HepG2 (cell line): Measurements from ENCODE around the gene MBIP. TPM values are rescaled to one million over a fixed set of nuclear protein-coding genes. Genes with fewer than 3 reads are reported as not detected.

Source experiments
- ERF ChIP-seq: IDR thresholded peaks from 2 replicates; pipeline ENCODE4 v1.6.1; 2018; ENCODE audit warnings: missing biosample characterization, missing genetic modification reagents
- FOXK1 ChIP-seq: sonication (generic); formaldehyde crosslinking; IDR thresholded peaks from 2 replicates; pipeline ENCODE4 v1.4.0; 2020; ENCODE audit warnings: low read depth, missing genetic modification reagents, borderline replicate concordance
- GATA4 ChIP-seq: sonication (generic); IDR thresholded peaks from 2 replicates; pipeline ENCODE4 v1.6.1; 2016; ENCODE audit warnings: antibody characterized with exemption, low read depth, borderline replicate concordance
- KLF12 ChIP-seq: sonication (generic); formaldehyde crosslinking; IDR thresholded peaks from 2 replicates; pipeline ENCODE4 v1.4.0; 2020; ENCODE audit warnings: missing genetic modification reagents, borderline replicate concordance
- MBNL3 ChIP-seq: fragments of 250-450 bp; sonication (Bioruptor Pico); conservative IDR thresholded peaks from 2 replicates; pipeline ENCODE4 v1.8.0; 2022; ENCODE audit warnings: mild to moderate bottlenecking, inconsistent platforms
- MIER2 ChIP-seq: IDR thresholded peaks from 2 replicates; pipeline ENCODE4 v1.6.1; 2016; ENCODE audit warnings: missing biosample characterization, missing genetic modification reagents
- SRSF4 ChIP-seq: fragments of 200-400 bp; formaldehyde crosslinking; IDR thresholded peaks from one replicate; pipeline ENCODE4 v1.6.1; 2018; ENCODE audit warnings: mild to moderate bottlenecking, low read depth, low read length, moderate library complexity; ENCODE audit not compliant: poor library complexity, severe bottlenecking
- TEF ChIP-seq: sonication (generic); formaldehyde crosslinking; IDR thresholded peaks from 2 replicates; pipeline ENCODE4 v1.5.0; 2020; ENCODE audit warnings: missing genetic modification reagents
- THAP9 ChIP-seq: sonication (generic); formaldehyde crosslinking; IDR thresholded peaks from 2 replicates; pipeline ENCODE4; 2020; ENCODE audit warnings: missing genetic modification reagents, mild to moderate bottlenecking, borderline replicate concordance
- THYN1 ChIP-seq: sonication (generic); formaldehyde crosslinking; IDR thresholded peaks from 2 replicates; pipeline ENCODE4 v1.8.1; 2023; ENCODE audit warnings: low read depth, mild to moderate bottlenecking, moderate library complexity, missing genetic modification reagents, borderline replicate concordance
- ZNF121 ChIP-seq: sonication (generic); formaldehyde crosslinking; IDR thresholded peaks from 2 replicates; pipeline ENCODE4 v1.5.0; 2020; ENCODE audit warnings: mild to moderate bottlenecking, missing genetic modification reagents
- ZNF317 ChIP-seq: sonication (generic); formaldehyde crosslinking; IDR thresholded peaks from 2 replicates; pipeline ENCODE4 v1.5.0; 2020; ENCODE audit warnings: mild to moderate bottlenecking, missing genetic modification reagents
- ZNF605 ChIP-seq: sonication (generic); formaldehyde crosslinking; IDR thresholded peaks from 2 replicates; pipeline ENCODE4 v1.8.0; 2022; ENCODE audit warnings: mild to moderate bottlenecking, missing genetic modification reagents
- ZNF629 ChIP-seq: sonication (generic); formaldehyde crosslinking; conservative IDR thresholded peaks from 2 replicates; pipeline ENCODE4 v1.5.0; 2020; ENCODE audit warnings: missing genetic modification reagents
- polyA plus RNA-seq, 8 experiments: library from polyadenylated mRNA; depleted of rRNA in 3 of 8; stranded (reverse) in 7 of 8; unstranded in 1 of 8; fragments of >200 nt; fragmentation: Illumina TruSeq in 4 of 8; extraction: Trizol in 4 of 8; gene quantifications; 2 replicates each; pipeline versions ENCODE4 v1.2.1 to v1.2.3, GENCODE V29; 2011 to 2016; ENCODE audit warnings: low read depth in 4 of 8, missing spikeins in 1 of 8, mixed read lengths in 1 of 8; ENCODE audit not compliant: insufficient read depth in 1 of 8
- total RNA-seq, 5 experiments: library from RNA; depleted of rRNA; stranded (reverse); fragments of >200 nt; fragmentation: Illumina TruSeq; extraction: Trizol; gene quantifications; 2 replicates each; pipeline ENCODE4 v1.2.3, GENCODE V29; 2016; ENCODE audit warnings: low read depth in 1 of 5
- TF ChIP-seq, protein P1 (sequence below): sonication (generic); formaldehyde crosslinking; IDR thresholded peaks from 2 replicates; pipeline ENCODE4 v1.5.0; 2020; ENCODE audit warnings: missing genetic modification reagents, mild to moderate bottlenecking, borderline replicate concordance
- TF ChIP-seq, protein P2 (sequence below): sonication (generic); formaldehyde crosslinking; IDR thresholded peaks from 2 replicates; pipeline ENCODE4 v1.5.1; 2020; ENCODE audit warnings: mild to moderate bottlenecking, missing genetic modification reagents, borderline replicate concordance
- TF ChIP-seq, protein P3 (sequence below): sonication (generic); formaldehyde crosslinking; IDR thresholded peaks from 2 replicates; pipeline ENCODE4 v1.4.0; 2020; ENCODE audit warnings: missing genetic modification reagents
- TF ChIP-seq, protein P4 (sequence below): sonication (generic); formaldehyde crosslinking; conservative IDR thresholded peaks from 2 replicates; pipeline ENCODE4 v1.8.0; 2022; ENCODE audit warnings: mild to moderate bottlenecking, moderate library complexity, missing genetic modification reagents

The MBIP gene
- total and polyA plus RNA-seq, 2 of the 13 experiments (the other 11 are each of a cell fraction or from before 2014, with no cell fraction given) = 48.1 to 48.6 TPM

DNA sequence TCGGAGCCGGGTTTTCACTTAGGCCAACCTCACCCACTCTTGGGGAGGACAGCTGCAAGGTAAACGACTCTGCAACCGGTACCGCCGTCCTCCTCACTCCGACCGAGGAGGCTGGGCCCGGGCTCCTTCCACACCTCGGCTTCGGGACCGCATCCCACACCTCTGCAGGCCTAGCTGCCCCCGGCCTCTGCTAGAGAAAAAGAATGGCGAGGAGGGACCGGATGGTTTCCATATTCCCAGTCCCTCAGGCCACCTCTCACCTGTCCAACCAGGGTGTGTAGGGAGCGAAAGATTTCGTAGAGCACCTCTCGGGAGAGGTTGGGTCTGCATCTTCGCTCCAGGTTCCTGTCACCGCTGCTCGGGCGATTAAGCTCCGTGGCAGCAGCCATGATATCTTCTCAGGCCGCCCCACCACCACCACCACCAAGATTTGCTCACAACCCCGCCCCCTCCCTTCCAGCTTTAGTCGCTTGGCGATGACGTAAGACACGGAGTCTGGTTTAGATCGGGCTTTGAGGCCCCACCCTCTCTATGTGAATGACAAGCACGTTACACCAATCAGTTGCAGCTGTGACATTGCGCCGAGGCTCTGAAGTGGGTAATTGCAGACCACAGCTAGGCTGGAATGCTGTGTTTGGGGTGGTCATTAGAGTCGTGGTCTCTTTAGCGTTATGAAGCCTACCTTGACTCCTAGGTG, at the start of gene MBIP (continued):
- TF ChIP-seq, protein P1, sequence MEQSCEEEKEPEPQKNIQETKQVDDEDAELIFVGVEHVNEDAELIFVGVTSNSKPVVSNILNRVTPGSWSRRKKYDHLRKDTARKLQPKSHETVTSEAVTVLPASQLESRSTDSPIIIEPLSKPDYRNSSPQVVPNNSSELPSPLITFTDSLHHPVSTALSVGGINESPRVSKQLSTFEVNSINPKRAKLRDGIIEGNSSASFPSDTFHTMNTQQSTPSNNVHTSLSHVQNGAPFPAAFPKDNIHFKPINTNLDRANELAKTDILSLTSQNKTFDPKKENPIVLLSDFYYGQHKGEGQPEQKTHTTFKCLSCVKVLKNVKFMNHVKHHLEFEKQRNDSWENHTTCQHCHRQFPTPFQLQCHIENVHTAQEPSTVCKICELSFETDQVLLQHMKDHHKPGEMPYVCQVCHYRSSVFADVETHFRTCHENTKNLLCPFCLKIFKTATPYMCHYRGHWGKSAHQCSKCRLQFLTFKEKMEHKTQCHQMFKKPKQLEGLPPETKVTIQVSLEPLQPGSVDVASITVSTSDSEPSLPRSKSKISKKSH = no peak; the same call in 1 of the 2 replicates
- TF ChIP-seq ZNF317 (peak; percentile 73), ERF (peak; percentile 82), FOXK1 (CRISPR knock-in tag) (peak; percentile 90; the same call in 1 of the 2 replicates), KLF12 (CRISPR knock-in tag) (peak; percentile 70), THAP9 (CRISPR knock-in tag) (no peak; the same call in 1 of the 2 replicates), ZNF605 (CRISPR knock-in tag) (no peak), ZNF121 (CRISPR knock-in tag) (no peak), THYN1 (CRISPR knock-in tag) (no peak), TEF (CRISPR knock-in tag) (peak; percentile 29; the same call in 1 of the 2 replicates), MBNL3 (CRISPR knock-in tag) (no peak), MIER2 (peak; percentile 61), SRSF4 (no peak), ZNF629 (CRISPR knock-in tag) (no peak), GATA4 (no peak; the same call in 1 of the 2 replicates)
- TF ChIP-seq, protein P2, sequence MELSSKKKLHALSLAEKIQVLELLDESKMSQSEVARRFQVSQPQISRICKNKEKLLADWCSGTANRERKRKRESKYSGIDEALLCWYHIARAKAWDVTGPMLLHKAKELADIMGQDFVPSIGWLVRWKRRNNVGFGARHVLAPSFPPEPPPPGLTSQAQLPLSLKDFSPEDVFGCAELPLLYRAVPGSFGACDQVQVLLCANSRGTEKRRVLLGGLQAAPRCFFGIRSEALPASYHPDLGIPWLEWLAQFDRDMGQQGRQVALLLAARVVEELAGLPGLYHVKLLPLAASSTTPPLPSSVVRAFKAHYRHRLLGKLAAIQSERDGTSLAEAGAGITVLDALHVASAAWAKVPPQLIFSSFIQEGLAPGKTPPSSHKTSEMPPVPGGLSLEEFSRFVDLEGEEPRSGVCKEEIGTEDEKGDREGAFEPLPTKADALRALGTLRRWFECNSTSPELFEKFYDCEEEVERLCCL = no peak; the same call in 1 of the 2 replicates
- TF ChIP-seq, protein P3, sequence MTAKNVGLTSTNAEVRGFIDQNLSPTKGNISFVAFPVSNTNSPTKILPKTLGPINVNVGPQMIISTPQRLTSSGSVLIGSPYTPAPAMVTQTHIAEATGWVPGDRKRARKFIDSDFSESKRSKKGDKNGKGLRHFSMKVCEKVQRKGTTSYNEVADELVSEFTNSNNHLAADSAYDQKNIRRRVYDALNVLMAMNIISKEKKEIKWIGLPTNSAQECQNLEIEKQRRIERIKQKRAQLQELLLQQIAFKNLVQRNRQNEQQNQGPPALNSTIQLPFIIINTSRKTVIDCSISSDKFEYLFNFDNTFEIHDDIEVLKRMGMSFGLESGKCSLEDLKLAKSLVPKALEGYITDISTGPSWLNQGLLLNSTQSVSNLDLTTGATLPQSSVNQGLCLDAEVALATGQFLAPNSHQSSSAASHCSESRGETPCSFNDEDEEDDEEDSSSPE = peak; percentile 61; the same call in 1 of the 2 replicates
- TF ChIP-seq, protein P4, sequence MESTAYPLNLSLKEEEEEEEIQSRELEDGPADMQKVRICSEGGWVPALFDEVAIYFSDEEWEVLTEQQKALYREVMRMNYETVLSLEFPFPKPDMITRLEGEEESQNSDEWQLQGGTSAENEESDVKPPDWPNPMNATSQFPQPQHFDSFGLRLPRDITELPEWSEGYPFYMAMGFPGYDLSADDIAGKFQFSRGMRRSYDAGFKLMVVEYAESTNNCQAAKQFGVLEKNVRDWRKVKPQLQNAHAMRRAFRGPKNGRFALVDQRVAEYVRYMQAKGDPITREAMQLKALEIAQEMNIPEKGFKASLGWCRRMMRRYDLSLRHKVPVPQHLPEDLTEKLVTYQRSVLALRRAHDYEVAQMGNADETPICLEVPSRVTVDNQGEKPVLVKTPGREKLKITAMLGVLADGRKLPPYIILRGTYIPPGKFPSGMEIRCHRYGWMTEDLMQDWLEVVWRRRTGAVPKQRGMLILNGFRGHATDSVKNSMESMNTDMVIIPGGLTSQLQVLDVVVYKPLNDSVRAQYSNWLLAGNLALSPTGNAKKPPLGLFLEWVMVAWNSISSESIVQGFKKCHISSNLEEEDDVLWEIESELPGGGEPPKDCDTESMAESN = peak; percentile 91; the same call in 1 of the 2 replicates
